ENCODE measurements around the gene CEP83. TPM values are rescaled to one million over a fixed set of nuclear protein-coding genes. Genes with fewer than 3 reads are reported as not detected.

The CEP83 gene
- total RNA-seq, 1 donor from 2014 or later = 13.4 TPM

DNA sequence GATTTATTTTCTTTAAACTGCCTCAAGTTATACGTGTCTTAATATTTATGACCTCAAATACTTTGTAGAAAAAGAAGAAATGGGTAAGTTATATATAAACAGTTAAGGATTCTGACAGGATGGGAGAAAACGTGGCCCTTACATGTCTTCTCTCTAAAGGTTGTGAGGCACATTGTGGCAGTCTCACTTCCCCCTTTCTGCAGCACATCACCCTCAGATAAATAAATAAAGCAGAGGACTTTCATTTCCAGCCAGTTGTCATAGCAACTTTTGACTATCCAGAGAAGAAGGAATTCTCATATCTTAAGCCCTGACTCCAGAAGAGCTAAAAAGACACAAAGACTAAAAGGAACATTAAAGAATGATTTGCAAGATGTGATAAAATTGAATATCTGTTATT lies 28.8 kb upstream of the CEP83 start:
- no peak for DNase-seq
- no peak for TF ChIP-seq CTCF (IDR thresholded peaks at IDR 0.05; ENCODE audit: partially characterized antibody, unreplicated experiment)
- Mint-ChIP-seq H3K9me3 (ENCODE audit: unreplicated experiment) (peaks cover 2% of the 10 kb centered on the region), H3K27me3 (ENCODE audit: unreplicated experiment) (no peaks in the 10 kb centered on the region), H3K36me3 (ENCODE audit: unreplicated experiment) (no peaks in the 10 kb centered on the region), H3K4me3 (ENCODE audit: unreplicated experiment) (no peak overlapping the region), H3K4me1 (ENCODE audit: low read depth, unreplicated experiment) (no peaks in the 10 kb centered on the region), H3K27ac (ENCODE audit: unreplicated experiment) (no peak overlapping the region)

GRCh38 chr12:94481734-94482133 lies 22.1 kb upstream of the CEP83 start:
- Mint-ChIP-seq H3K9me3 (ENCODE audit: unreplicated experiment) (no peaks in the 10 kb centered on the region), H3K27ac (ENCODE audit: unreplicated experiment) (no peak overlapping the region), H3K36me3 (ENCODE audit: unreplicated experiment) (no peaks in the 10 kb centered on the region), H3K4me3 (ENCODE audit: unreplicated experiment) (no peak overlapping the region), H3K4me1 (ENCODE audit: low read depth, unreplicated experiment) (no peaks in the 10 kb centered on the region), H3K27me3 (ENCODE audit: unreplicated experiment) (no peaks in the 10 kb centered on the region)
- DNase-seq = no peak
- TF ChIP-seq CTCF (IDR thresholded peaks at IDR 0.05; ENCODE audit: partially characterized antibody, unreplicated experiment) = no peak

- Mint-ChIP-seq H3K27me3 (ENCODE audit: unreplicated experiment) (peaks cover 2% of the 10 kb centered on the region), H3K27ac (ENCODE audit: unreplicated experiment) (no peak overlapping the region), H3K36me3 (ENCODE audit: unreplicated experiment) (no peaks in the 10 kb centered on the region), H3K4me1 (ENCODE audit: low read depth, unreplicated experiment) (no peaks in the 10 kb centered on the region), H3K9me3 (ENCODE audit: unreplicated experiment) (no peaks in the 10 kb centered on the region), H3K4me3 (ENCODE audit: unreplicated experiment) (no peak overlapping the region)
- DNase-seq = no peak
- no peak for TF ChIP-seq CTCF (IDR thresholded peaks at IDR 0.05; ENCODE audit: partially characterized antibody, unreplicated experiment)
These were observed 9.9 kb upstream of the CEP83 start for GRCh38 chr12:94469522-94469921.

GRCh38 chr12:94460616-94460959 lies 921 bp upstream of the CEP83 start:
- no peak for TF ChIP-seq CTCF (IDR thresholded peaks at IDR 0.05; ENCODE audit: partially characterized antibody, unreplicated experiment)
- H3K27ac Mint-ChIP-seq (ENCODE audit: unreplicated experiment) = no peak overlapping the region
- no peaks in the 10 kb centered on the region for H3K27me3 Mint-ChIP-seq (ENCODE audit: unreplicated experiment)
- DNase-seq = no peak
- H3K4me3 Mint-ChIP-seq (ENCODE audit: unreplicated experiment) = peak overlapping the region; percentile 95
- H3K9me3 Mint-ChIP-seq (ENCODE audit: unreplicated experiment) = no peaks in the 10 kb centered on the region
- H3K36me3 Mint-ChIP-seq (ENCODE audit: unreplicated experiment) = no peaks in the 10 kb centered on the region
- peaks cover 4% of the 10 kb centered on the region for H3K4me1 Mint-ChIP-seq (ENCODE audit: low read depth, unreplicated experiment)

DNA sequence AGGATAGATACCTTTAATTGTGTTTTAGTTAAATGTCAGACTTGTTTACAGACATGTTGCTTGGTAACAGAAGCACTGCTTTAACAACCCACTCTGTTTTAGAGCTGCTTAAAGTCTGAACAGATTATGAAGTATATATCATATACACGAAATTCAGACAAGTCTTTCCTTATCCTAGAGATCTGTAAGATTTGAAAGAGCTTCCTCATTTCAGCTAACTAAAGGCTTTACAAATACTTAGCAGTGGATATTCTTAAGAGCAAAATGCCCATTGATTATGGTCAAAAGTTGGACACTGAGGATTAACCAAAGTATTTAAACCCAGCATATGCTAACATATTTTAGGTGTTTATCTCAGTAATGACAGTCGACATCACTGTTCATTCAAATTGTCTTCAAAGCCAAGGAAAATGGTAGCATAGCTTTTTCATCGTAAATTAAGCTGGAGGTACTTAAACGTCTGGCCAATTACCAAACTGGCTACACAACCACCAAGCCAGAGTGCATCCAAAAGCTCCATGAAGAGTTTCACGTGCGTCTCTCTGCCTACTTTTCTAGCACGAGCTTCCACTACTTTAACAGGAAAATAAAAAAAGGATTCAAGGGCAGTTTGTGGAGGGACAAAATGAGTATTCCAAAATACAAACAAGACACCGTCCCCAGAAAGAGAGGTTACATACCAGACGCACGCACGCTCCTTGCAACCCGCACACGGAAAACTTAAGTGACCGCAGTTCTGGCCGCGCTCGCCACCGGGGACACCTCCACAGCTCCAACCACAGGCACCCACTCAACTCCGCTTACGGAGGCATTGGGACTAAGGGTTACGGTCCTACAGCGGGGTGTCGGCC lies 565 bp downstream of the CEP83 start:
- Mint-ChIP-seq H3K4me1 (ENCODE audit: low read depth, unreplicated experiment) (peaks cover 4% of the 10 kb centered on the region), H3K27me3 (ENCODE audit: unreplicated experiment) (no peaks in the 10 kb centered on the region), H3K9me3 (ENCODE audit: unreplicated experiment) (no peaks in the 10 kb centered on the region), H3K36me3 (ENCODE audit: unreplicated experiment) (no peaks in the 10 kb centered on the region), H3K4me3 (ENCODE audit: unreplicated experiment) (peak overlapping the region; percentile 95), H3K27ac (ENCODE audit: unreplicated experiment) (peak overlapping the region; percentile 43)
- TF ChIP-seq CTCF (IDR thresholded peaks at IDR 0.05; ENCODE audit: partially characterized antibody, unreplicated experiment) = no peak
- DNase-seq = no peak
